Gastroesophageal sphincter (tissue), 4 donors: ENCODE results near the gene ATG4A. TPM values are rescaled to one million over a fixed set of nuclear protein-coding genes. Genes with fewer than 3 reads are reported as not detected.

ENCODE experiments used
- ATAC-seq: fragments of 150-250 bp; one replicate; pipeline ENCODE4 v1.9.1; 2016; ENCODE audit warnings: mild to moderate bottlenecking, moderate library complexity
- H3K27ac ChIP-seq, 4 donors: fragments of 200-600 bp; sonication (generic) in 3 of 4; 1 replicate in 3 of 4; 2 replicates in 1 of 4; pipeline ENCODE4 v1.5.1; 2016 to 2019
- H3K27me3 ChIP-seq: fragments of 200-600 bp; sonication (generic); one replicate; pipeline ENCODE4 v1.5.1; 2019
- H3K36me3 ChIP-seq, 2 donors: fragments of 200-600 bp; sonication (generic); one replicate each; pipeline ENCODE4 v1.5.1; 2019; ENCODE audit warnings: control low read depth in 1 of 2
- H3K4me1 ChIP-seq, 3 donors: fragments of 200-600 bp; sonication (generic); 1 replicate in 2 of 3; 2 replicates in 1 of 3; pipeline ENCODE4 v1.5.1; 2016 to 2019; ENCODE audit warnings: control low read depth in 2 of 3
- H3K4me3 ChIP-seq, 2 donors: fragments of 200-600 bp; sonication (generic); one replicate each; pipeline ENCODE4 v1.5.1; 2019; ENCODE audit warnings: mild to moderate bottlenecking in 1 of 2, moderate library complexity in 1 of 2
- H3K9me3 ChIP-seq, 3 donors: fragments of 200-600 bp; sonication (generic); one replicate each; pipeline ENCODE4 v1.5.1; 2017 to 2019; ENCODE audit warnings: control low read depth in 2 of 3
- CTCF ChIP-seq, 4 experiments: fragments of 200-600 bp in 2 of 4; fragments of 450-650 bp in 2 of 4; sonication (generic) in 1 of 4; IDR thresholded peaks; one replicate each; pipeline ENCODE4 v1.5.1; 2017 to 2019; ENCODE audit warnings: antibody characterized with exemption in 4 of 4, mild to moderate bottlenecking in 2 of 4, moderate library complexity in 2 of 4
- EP300 ChIP-seq: sonication (generic); formaldehyde crosslinking; IDR thresholded peaks from one replicate; pipeline ENCODE4 v1.6.1; 2017; ENCODE audit warnings: antibody characterized with exemption, mild to moderate bottlenecking
- POLR2A ChIP-seq, 2 donors: fragments of 450-650 bp; IDR thresholded peaks; one replicate each; pipeline ENCODE4 v1.6.1; 2017; ENCODE audit warnings: antibody characterized with exemption in 2 of 2, mild to moderate bottlenecking in 2 of 2, moderate library complexity in 1 of 2
- POLR2AphosphoS5 ChIP-seq: sonication (generic); formaldehyde crosslinking; IDR thresholded peaks from one replicate; pipeline ENCODE4 v1.6.1; 2017; ENCODE audit warnings: antibody characterized with exemption
- WGBS, 2 donors: methylation state at CpG; one replicate each; pipeline ENCODE4 v1.1.5; 2018; ENCODE audit warnings: low coverage in 1 of 2; 5-methylcytosine and 5-hydroxymethylcytosine counted together
- total RNA-seq, 4 donors: library from RNA; depleted of rRNA; stranded (reverse); fragments of >200 nt; gene quantifications; one replicate each; pipeline ENCODE4 v1.1.0, GENCODE V29; 2016

Gene ATG4A
- total RNA-seq, 4 donors from 2014 or later: 9.3 to 13.6 (median 11.8) TPM

GRCh38 chrX:108127152-108127551 is 35.6 kb downstream of the ATG4A start:
- Histone ChIP-seq H3K4me3 (no peak overlapping the region), H3K4me1 (peaks cover 0 to 12% (median 0%) of the 10 kb centered on the region in 3 donors), H3K27ac (no peak overlapping the region), H3K9me3 (no peaks in the 10 kb centered on the region), H3K36me3 (peaks cover 0 to 12% of the 10 kb centered on the region in 2 donors), H3K27me3 (no peaks in the 10 kb centered on the region)
- no peak for ATAC-seq
- TF ChIP-seq POLR2AphosphoS5: no peak
- 80 to 90% methylated on average over 2 to 4 of the region's 4 CpGs for WGBS, 2 donors

- no peak for TF ChIP-seq POLR2AphosphoS5
- no peak for TF ChIP-seq CTCF (IDR thresholded peaks at IDR 0.05)
- TF ChIP-seq EP300: no peak
- TF ChIP-seq POLR2A (IDR thresholded peaks at IDR 0.05): no peak
- ATAC-seq: no peak
- Histone ChIP-seq H3K36me3 (peaks cover 0 to 25% of the 10 kb centered on the region in 2 donors), H3K27me3 (no peaks in the 10 kb centered on the region), H3K4me3 (no peak overlapping the region), H3K27ac (no peak overlapping the region), H3K4me1 (no peaks in the 10 kb centered on the region), H3K9me3 (no peaks in the 10 kb centered on the region)
- WGBS, 2 donors: 80% methylated on average over 1 of the region's 1 CpG; no CpG with 5 or more reads in 1 of the 2 donors
Observed at GRCh38 chrX:108130889-108131288, 39.3 kb downstream of the ATG4A start.

- TF ChIP-seq POLR2A (IDR thresholded peaks at IDR 0.05): no peak
- TF ChIP-seq POLR2AphosphoS5: no peak
- TF ChIP-seq CTCF (IDR thresholded peaks at IDR 0.05): no peak
- no peak for TF ChIP-seq EP300
- no peaks in the 10 kb centered on the region for H3K9me3 ChIP-seq
- ATAC-seq: no peak
- WGBS, 2 donors: 55 to 71% methylated on average over 2 of the region's 2 CpGs
- H3K27ac ChIP-seq: no peak overlapping the region
- no peaks in the 10 kb centered on the region for H3K27me3 ChIP-seq
- no peak overlapping the region for H3K4me3 ChIP-seq
- H3K4me1 ChIP-seq: no peaks in the 10 kb centered on the region
- peaks cover 0 to 25% of the 10 kb centered on the region in 2 donors for H3K36me3 ChIP-seq
Observed at GRCh38 chrX:108131471-108131870, 39.9 kb downstream of the ATG4A start.

GRCh38 chrX:108132034-108132433 is 40.5 kb downstream of the ATG4A start:
- Histone ChIP-seq H3K4me3 (no peak overlapping the region), H3K27me3 (no peaks in the 10 kb centered on the region), H3K9me3 (no peaks in the 10 kb centered on the region), H3K27ac (no peak overlapping the region), H3K36me3 (peaks cover 0 to 25% of the 10 kb centered on the region in 2 donors), H3K4me1 (no peaks in the 10 kb centered on the region)
- no peak for ATAC-seq
- 88% methylated on average over 2 of the region's 8 CpGs; no CpG with 5 or more reads in 1 of the 2 donors for WGBS, 2 donors
- TF ChIP-seq CTCF (IDR thresholded peaks at IDR 0.05) (no peak), EP300 (no peak), POLR2AphosphoS5 (no peak)

GRCh38 chrX:108132876-108133275 is 41.3 kb downstream of the ATG4A start:
- Histone ChIP-seq H3K9me3 (no peaks in the 10 kb centered on the region), H3K36me3 (peaks cover 0 to 33% of the 10 kb centered on the region in 2 donors), H3K27ac (no peak overlapping the region), H3K4me3 (no peak overlapping the region), H3K4me1 (no peaks in the 10 kb centered on the region), H3K27me3 (no peaks in the 10 kb centered on the region)
- WGBS, 2 donors: 57 to 67% methylated on average over 1 to 2 of the region's 2 CpGs
- no peak for ATAC-seq
- no peak for TF ChIP-seq POLR2A (IDR thresholded peaks at IDR 0.05)
- no peak for TF ChIP-seq CTCF (IDR thresholded peaks at IDR 0.05)
- TF ChIP-seq POLR2AphosphoS5: no peak
- TF ChIP-seq EP300: no peak
